Breast epithelium (tissue), 4 donors: ENCODE measurements around the gene MC2R. TPM values are rescaled to one million over a fixed set of nuclear protein-coding genes. Genes with fewer than 3 reads are reported as not detected.

ENCODE experiments used
- DNase-seq, 2 donors: peaks; one replicate each; pipeline ENCODE4 v3.0.0-alpha.2; 2019; ENCODE audit warnings: low spot score in 2 of 2
- H3K27ac ChIP-seq, 2 donors: fragments of 200-600 bp; sonication (generic) in 1 of 2; one replicate each; pipeline ENCODE4 v1.5.1; 2016 to 2019; ENCODE audit warnings: mild to moderate bottlenecking in 1 of 2
- H3K27me3 ChIP-seq, 2 donors: fragments of 200-600 bp; sonication (generic) in 1 of 2; one replicate each; pipeline versions ENCODE4 v1.5.1 to v1.6.0; 2017 to 2019; ENCODE audit warnings: control low read depth in 1 of 2, mild to moderate bottlenecking in 1 of 2
- H3K36me3 ChIP-seq: fragments of 200-600 bp; one replicate; pipeline ENCODE4 v1.5.1; 2019
- H3K4me1 ChIP-seq, 2 donors: fragments of 200-600 bp; sonication (generic); one replicate each; pipeline ENCODE4 v1.5.1; 2016 to 2019; ENCODE audit warnings: control low read depth in 1 of 2
- H3K4me3 ChIP-seq, 3 donors: fragments of 200-600 bp; sonication (generic); 1 replicate in 2 of 3; 2 replicates in 1 of 3; pipeline ENCODE4 v1.5.1; 2016 to 2019; ENCODE audit warnings: mild to moderate bottlenecking in 3 of 3, moderate library complexity in 2 of 3
- H3K9me3 ChIP-seq, 2 donors: fragments of 200-600 bp; sonication (generic) in 1 of 2; one replicate each; pipeline ENCODE4 v1.5.1; 2016 to 2019; ENCODE audit warnings: control low read depth in 1 of 2
- CTCF ChIP-seq, 3 donors: fragments of 450-650 bp; IDR thresholded peaks; one replicate each; pipeline ENCODE4 v1.5.1; 2016 to 2017; ENCODE audit warnings: antibody characterized with exemption in 3 of 3, mild to moderate bottlenecking in 3 of 3, moderate library complexity in 3 of 3
- POLR2A ChIP-seq: fragments of 450-650 bp; IDR thresholded peaks from one replicate; pipeline ENCODE4 v1.6.1; 2016; ENCODE audit warnings: antibody characterized with exemption, mild to moderate bottlenecking, moderate library complexity
- POLR2AphosphoS5 ChIP-seq, 3 donors: sonication (generic); formaldehyde crosslinking; IDR thresholded peaks; one replicate each; pipeline ENCODE4 v1.6.1; 2017; ENCODE audit warnings: antibody characterized with exemption in 3 of 3
- intact Hi-C: fragments of 100-400 bp; cut with DNase I; formaldehyde crosslinking; loops from one replicate; pipeline ENCODE4 v1.15.1; 2023; ENCODE audit warnings: low total_unique reads
- total RNA-seq, 3 donors: library from RNA; depleted of rRNA; stranded (reverse); fragments of >200 nt; gene quantifications; one replicate each; pipeline ENCODE4 v1.1.0, GENCODE V29; 2016

Gene MC2R
- total RNA-seq, 3 donors from 2014 or later, result not detected

GRCh38 chr18:13913205-13913604 lies 2.1 kb downstream of the MC2R start:
- Histone ChIP-seq H3K4me3 (no peak overlapping the region), H3K27me3 (no peaks in the 10 kb centered on the region), H3K9me3 (no peaks in the 10 kb centered on the region), H3K36me3 (no peaks in the 10 kb centered on the region), H3K4me1 (no peaks in the 10 kb centered on the region), H3K27ac (no peak overlapping the region)
- DNase-seq, result no peak
- intact Hi-C loops, result no loop called here
- TF ChIP-seq POLR2AphosphoS5 (IDR thresholded peaks at IDR 0.05) (no peak), POLR2A (no peak), CTCF (IDR thresholded peaks at IDR 0.05) (no peak)

- Histone ChIP-seq H3K27me3 (no peaks in the 10 kb centered on the region), H3K27ac (no peak overlapping the region), H3K4me1 (no peaks in the 10 kb centered on the region), H3K9me3 (no peaks in the 10 kb centered on the region), H3K4me3 (no peak overlapping the region), H3K36me3 (no peaks in the 10 kb centered on the region)
- TF ChIP-seq POLR2AphosphoS5 (IDR thresholded peaks at IDR 0.05), result no peak
- TF ChIP-seq CTCF (IDR thresholded peaks at IDR 0.05), result no peak
- no peak for TF ChIP-seq POLR2A
- intact Hi-C loops, result no loop called here
- no peak for DNase-seq
These were observed 2.7 kb downstream of the MC2R start for GRCh38 chr18:13912601-13913000.

- no peaks in the 10 kb centered on the region for H3K36me3 ChIP-seq
- no peaks in the 10 kb centered on the region for H3K9me3 ChIP-seq
- no peak overlapping the region for H3K27ac ChIP-seq
- intact Hi-C loops, result no loop called here
- H3K4me3 ChIP-seq, result no peak overlapping the region
- DNase-seq, result no peak
- TF ChIP-seq POLR2AphosphoS5 (IDR thresholded peaks at IDR 0.05) (no peak), CTCF (IDR thresholded peaks at IDR 0.05) (no peak), POLR2A (no peak)
- H3K4me1 ChIP-seq, result no peaks in the 10 kb centered on the region
- H3K27me3 ChIP-seq, result no peaks in the 10 kb centered on the region
These were observed 4.3 kb downstream of the MC2R start for GRCh38 chr18:13910986-13911385.

GRCh38 chr18:13910501-13910900 lies 4.8 kb downstream of the MC2R start:
- Histone ChIP-seq H3K9me3 (no peaks in the 10 kb centered on the region), H3K27ac (no peak overlapping the region), H3K27me3 (no peaks in the 10 kb centered on the region), H3K4me3 (no peak overlapping the region), H3K36me3 (no peaks in the 10 kb centered on the region), H3K4me1 (no peaks in the 10 kb centered on the region)
- no peak for TF ChIP-seq POLR2A
- no peak for TF ChIP-seq POLR2AphosphoS5 (IDR thresholded peaks at IDR 0.05)
- TF ChIP-seq CTCF (IDR thresholded peaks at IDR 0.05), result no peak
- intact Hi-C loops, result no loop called here
- no peak for DNase-seq

GRCh38 chr18:13909141-13909940 lies 6.0 kb downstream of the MC2R start:
- H3K27me3 ChIP-seq, result no peaks in the 10 kb centered on the region
- H3K36me3 ChIP-seq, result no peaks in the 10 kb centered on the region
- no peak overlapping the region for H3K4me3 ChIP-seq
- no peaks in the 10 kb centered on the region for H3K9me3 ChIP-seq
- TF ChIP-seq POLR2AphosphoS5 (IDR thresholded peaks at IDR 0.05) (no peak), CTCF (IDR thresholded peaks at IDR 0.05) (no peak), POLR2A (no peak)
- H3K27ac ChIP-seq, result no peak overlapping the region
- intact Hi-C loops, result no loop called here
- DNase-seq, result no peak
- H3K4me1 ChIP-seq, result no peaks in the 10 kb centered on the region
